Prostate gland (tissue), 2 donors: Measurements from ENCODE around the gene CD81. TPM values are rescaled to one million over a fixed set of nuclear protein-coding genes. Genes with fewer than 3 reads are reported as not detected.

Source experiments
- DNase-seq: peaks from one replicate; pipeline ENCODE4 v3.0.0-alpha.2; 2019; ENCODE audit warnings: low spot score
- H3K27ac ChIP-seq, 2 donors: fragments of 200-600 bp; sonication (generic); 2 replicates each; pipeline ENCODE4 v1.5.1; 2017 to 2019
- H3K27me3 ChIP-seq: fragments of 200-600 bp; sonication (generic); replicated peaks from 2 replicates; pipeline ENCODE4 v1.5.1; 2019; ENCODE audit not compliant: insufficient read depth
- H3K36me3 ChIP-seq, 2 donors: fragments of 200-600 bp; sonication (generic); 1 replicate in 1 of 2; 2 replicates in 1 of 2; pipeline versions ENCODE4 v1.5.1 to v1.8.1; 2017 to 2019
- H3K4me1 ChIP-seq: fragments of 200-600 bp; sonication (generic); replicated peaks from 2 replicates; pipeline ENCODE4 v1.5.1; 2019
- H3K4me3 ChIP-seq, 2 donors: fragments of 200-600 bp; sonication (generic); 2 replicates each; pipeline ENCODE4 v1.5.1; 2017 to 2019
- H3K9me3 ChIP-seq: fragments of 200-600 bp; sonication (generic); 2 replicates; pipeline ENCODE4 v1.5.1; 2017
- POLR2A ChIP-seq: fragments of 450-650 bp; IDR thresholded peaks from one replicate; pipeline ENCODE4 v1.6.1; 2016; ENCODE audit warnings: antibody characterized with exemption, mild to moderate bottlenecking
- POLR2AphosphoS5 ChIP-seq: sonication (generic); formaldehyde crosslinking; IDR thresholded peaks from one replicate; pipeline ENCODE4 v1.6.1; 2017; ENCODE audit warnings: antibody characterized with exemption
- WGBS: methylation state at CpG from one replicate; pipeline ENCODE4 v1.1.5; 2018; 5-methylcytosine and 5-hydroxymethylcytosine counted together
- intact Hi-C: fragments of 100-400 bp; cut with DNase I; formaldehyde crosslinking; loops from one replicate; pipeline ENCODE4 v1.14.2; 2022
- total RNA-seq, 2 donors: library from RNA; depleted of rRNA; stranded (reverse); fragments of >200 nt; gene quantifications; one replicate each; pipeline ENCODE4 v1.1.0, GENCODE V29; 2016
- TF ChIP-seq, protein P1 (sequence below), 4 experiments: fragments of 200-600 bp in 2 of 4; fragments of 450-650 bp in 2 of 4; sonication (generic) in 2 of 4; IDR thresholded peaks; 1 replicate in 3 of 4; 2 replicates in 1 of 4; pipeline ENCODE4 v1.5.1; 2016 to 2019; ENCODE audit warnings: antibody characterized with exemption in 4 of 4, mild to moderate bottlenecking in 2 of 4, moderate library complexity in 2 of 4

The CD81 gene
- total RNA-seq, 2 donors from 2014 or later, result 472 to 927 TPM

DNA sequence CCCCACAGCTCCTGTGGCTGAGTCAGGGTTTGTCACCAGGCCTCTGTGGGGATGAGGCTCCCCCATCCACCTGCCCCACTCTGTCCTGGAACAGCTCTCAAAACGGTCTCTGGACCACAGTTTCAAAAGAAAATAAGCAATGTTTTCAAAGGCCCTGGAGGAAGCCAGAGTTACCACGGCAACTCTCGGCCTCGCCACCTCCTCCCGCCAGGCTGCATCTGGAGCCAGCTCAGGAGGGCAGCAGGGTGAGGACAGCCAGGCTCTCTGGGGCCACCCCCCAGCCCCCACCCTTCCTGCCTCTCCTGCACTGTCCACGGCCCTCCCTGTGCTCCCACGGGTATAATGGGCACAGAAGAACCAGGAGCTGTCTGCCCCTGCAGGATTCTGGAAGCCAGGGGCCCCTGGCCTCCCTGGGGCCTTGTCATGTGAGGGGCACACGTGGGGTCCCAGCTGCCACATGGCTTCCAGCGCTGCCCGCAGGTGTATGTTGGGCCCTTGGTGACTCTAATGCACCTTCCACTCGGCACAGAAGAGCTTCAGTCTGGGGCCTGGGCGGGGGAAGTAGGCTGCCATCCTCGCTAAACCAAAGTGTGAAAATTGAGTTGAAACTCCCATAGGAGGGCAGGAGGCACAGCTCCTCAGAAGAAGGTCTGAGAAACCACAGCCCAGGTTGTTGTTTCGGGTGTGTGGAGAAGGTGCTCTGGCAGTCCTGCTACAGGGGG, 10.3 kb downstream of the CD81 start:
- H3K4me1 ChIP-seq, result peaks cover 55% of the 10 kb centered on the region
- H3K27ac ChIP-seq, result peak overlapping the region; percentile 46 to 71
- no peak overlapping the region for H3K4me3 ChIP-seq
- no peaks in the 10 kb centered on the region for H3K9me3 ChIP-seq
- DNase-seq, result no peak
- WGBS, result 34% methylated on average over 14 of the region's 14 CpGs
- TF ChIP-seq POLR2AphosphoS5 (no peak), POLR2A (no peak)
- TF ChIP-seq, protein P1, sequence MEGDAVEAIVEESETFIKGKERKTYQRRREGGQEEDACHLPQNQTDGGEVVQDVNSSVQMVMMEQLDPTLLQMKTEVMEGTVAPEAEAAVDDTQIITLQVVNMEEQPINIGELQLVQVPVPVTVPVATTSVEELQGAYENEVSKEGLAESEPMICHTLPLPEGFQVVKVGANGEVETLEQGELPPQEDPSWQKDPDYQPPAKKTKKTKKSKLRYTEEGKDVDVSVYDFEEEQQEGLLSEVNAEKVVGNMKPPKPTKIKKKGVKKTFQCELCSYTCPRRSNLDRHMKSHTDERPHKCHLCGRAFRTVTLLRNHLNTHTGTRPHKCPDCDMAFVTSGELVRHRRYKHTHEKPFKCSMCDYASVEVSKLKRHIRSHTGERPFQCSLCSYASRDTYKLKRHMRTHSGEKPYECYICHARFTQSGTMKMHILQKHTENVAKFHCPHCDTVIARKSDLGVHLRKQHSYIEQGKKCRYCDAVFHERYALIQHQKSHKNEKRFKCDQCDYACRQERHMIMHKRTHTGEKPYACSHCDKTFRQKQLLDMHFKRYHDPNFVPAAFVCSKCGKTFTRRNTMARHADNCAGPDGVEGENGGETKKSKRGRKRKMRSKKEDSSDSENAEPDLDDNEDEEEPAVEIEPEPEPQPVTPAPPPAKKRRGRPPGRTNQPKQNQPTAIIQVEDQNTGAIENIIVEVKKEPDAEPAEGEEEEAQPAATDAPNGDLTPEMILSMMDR (IDR thresholded peaks at IDR 0.05), result no peak
- intact Hi-C loops, result no loop called here
- no peaks in the 10 kb centered on the region for H3K36me3 ChIP-seq
- no peaks in the 10 kb centered on the region for H3K27me3 ChIP-seq

DNA sequence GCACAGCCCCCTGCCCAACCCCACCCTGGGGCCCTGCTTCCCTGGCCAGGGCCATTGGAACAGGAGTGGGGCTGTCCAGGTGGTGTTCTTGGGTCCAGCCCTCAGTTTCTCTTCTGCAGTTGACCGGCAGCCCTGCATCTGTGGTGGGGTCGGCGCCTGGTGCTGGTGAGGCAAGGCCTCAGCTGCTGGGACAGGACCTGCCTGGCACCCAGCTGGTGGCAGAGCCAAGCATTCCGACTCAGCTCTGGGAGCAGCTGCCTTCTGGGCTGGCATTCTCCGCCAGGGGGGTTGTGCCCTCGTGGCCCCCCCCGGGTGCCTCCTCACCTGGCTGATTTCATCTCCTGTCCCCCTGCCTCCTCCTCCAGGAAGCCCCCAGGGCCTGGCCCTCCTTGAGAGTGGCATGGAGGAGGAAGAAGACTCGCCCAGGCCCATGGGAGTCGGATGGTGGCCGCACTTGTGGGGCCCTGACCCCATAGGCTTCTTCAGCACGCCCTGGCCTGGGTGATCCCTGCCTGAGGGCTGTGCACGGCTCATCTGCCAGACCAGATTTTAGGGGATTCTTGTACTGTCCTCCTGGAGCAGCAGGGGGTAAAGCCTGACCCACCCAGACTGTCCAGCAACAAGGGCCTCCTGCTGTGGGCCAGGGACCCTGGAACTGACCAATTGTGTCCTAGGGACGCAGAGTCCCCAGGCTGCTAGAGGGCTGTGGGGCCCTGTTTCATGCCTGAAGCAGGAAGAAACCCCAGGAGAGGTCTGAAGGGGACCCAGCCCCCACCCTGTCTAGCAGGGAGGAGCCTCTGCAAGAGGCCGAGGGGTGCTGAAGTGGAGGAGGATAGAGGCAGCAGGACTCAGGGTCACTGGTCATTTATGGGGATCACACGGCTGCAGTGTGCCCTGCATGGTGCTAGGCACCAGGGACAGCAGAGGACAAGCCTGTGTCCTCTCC, 11.6 kb downstream of the CD81 start:
- intact Hi-C loops, result no loop called here
- peaks cover 43% of the 10 kb centered on the region for H3K4me1 ChIP-seq
- H3K27me3 ChIP-seq, result no peaks in the 10 kb centered on the region
- H3K36me3 ChIP-seq, result no peaks in the 10 kb centered on the region
- TF ChIP-seq POLR2A, result no peak
- no peak for TF ChIP-seq POLR2AphosphoS5
- TF ChIP-seq, protein P1 (IDR thresholded peaks at IDR 0.05), result no peak
- 69% methylated on average over 15 of the region's 15 CpGs for WGBS
- H3K27ac ChIP-seq, result peak overlapping the region; percentile 46 to 71
- DNase-seq, result no peak
- no peak overlapping the region for H3K4me3 ChIP-seq
- H3K9me3 ChIP-seq, result no peaks in the 10 kb centered on the region

DNA sequence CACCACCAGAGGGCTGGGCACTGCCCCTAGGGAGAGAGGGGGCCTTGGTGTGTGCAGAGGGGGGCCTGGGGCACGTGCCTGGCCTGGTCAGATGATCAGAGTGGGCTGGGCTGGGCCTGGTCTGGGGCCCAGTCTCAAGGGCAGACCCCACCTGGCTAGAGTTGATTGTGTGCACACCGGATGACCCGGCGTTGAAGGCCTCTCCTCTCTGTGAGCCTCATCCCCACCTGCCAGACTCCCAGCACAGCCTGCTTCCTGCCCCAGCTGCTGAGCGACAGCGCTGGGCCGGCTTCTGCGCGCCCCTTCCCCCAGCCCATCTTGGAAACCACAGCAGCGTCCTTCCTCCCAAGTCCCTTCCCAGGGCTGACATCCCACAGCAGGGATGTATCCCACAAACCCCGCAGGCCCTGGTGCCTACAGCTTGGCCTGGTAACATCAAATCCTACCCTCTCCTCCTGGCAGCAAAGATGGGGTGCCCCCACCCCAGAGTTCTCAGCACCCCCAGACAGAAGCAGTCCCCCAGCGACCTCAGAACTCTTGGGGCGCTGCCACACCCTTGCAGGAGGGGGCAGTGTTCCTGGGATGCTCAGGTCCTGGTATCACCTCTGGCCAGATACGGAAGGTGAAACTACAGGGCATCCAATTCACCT, 12.4 kb downstream of the CD81 start:
- peaks cover 0 to 4% of the 10 kb centered on the region in 2 donors for H3K36me3 ChIP-seq
- peaks cover 41% of the 10 kb centered on the region for H3K4me1 ChIP-seq
- H3K9me3 ChIP-seq, result no peaks in the 10 kb centered on the region
- WGBS, result 45% methylated on average over 14 of the region's 14 CpGs
- peak overlapping the region; percentile 46 to 71 for H3K27ac ChIP-seq
- no peak for DNase-seq
- H3K4me3 ChIP-seq, result no peak overlapping the region
- intact Hi-C loops, result no loop called here
- no peaks in the 10 kb centered on the region for H3K27me3 ChIP-seq
- TF ChIP-seq, protein P1 (IDR thresholded peaks at IDR 0.05), result no peak
- no peak for TF ChIP-seq POLR2A
- TF ChIP-seq POLR2AphosphoS5, result no peak

DNA sequence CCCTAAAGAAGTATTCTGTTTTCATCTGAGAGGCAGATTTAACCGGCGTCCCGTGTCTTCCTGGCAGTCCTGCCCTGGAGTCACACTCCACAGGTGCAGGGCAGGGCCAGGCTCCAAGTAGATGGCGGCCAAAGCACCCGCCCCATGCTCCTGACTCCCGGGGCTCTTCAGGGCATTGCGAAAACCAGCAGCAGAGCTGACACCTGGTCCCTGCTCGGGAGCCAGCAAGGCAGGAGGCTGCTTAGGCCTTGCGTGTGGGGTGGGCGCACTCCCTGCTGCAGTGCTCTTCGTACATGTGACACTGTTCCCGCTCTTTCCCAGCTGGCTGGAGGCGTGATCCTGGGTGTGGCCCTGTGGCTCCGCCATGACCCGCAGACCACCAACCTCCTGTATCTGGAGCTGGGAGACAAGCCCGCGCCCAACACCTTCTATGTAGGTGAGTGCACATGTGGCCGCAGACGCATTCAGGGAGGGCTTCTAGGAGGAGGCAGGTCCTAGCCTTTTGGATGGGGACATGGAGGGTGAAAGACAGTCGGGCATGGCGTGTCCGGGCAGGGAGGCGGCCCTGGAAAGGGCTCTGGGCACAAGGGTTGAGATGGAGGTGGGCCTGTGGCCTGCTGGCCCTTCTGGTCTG, 13.1 kb downstream of the CD81 start:
- no peaks in the 10 kb centered on the region for H3K9me3 ChIP-seq
- intact Hi-C loops, result no loop called here
- peaks cover 34% of the 10 kb centered on the region for H3K4me1 ChIP-seq
- H3K36me3 ChIP-seq, result peaks cover 0 to 12% of the 10 kb centered on the region in 2 donors
- H3K4me3 ChIP-seq, result no peak overlapping the region
- WGBS, result 62% methylated on average over 23 of the region's 23 CpGs
- no peaks in the 10 kb centered on the region for H3K27me3 ChIP-seq
- peak; percentile 29 for TF ChIP-seq POLR2AphosphoS5
- TF ChIP-seq POLR2A, result no peak
- DNase-seq, result no peak
- peak overlapping the region; percentile 46 to 71 for H3K27ac ChIP-seq
